Peyer's patch (tissue), 4 donors: Measurements from ENCODE around the gene IMPDH2. TPM values are rescaled to one million over a fixed set of nuclear protein-coding genes. Genes with fewer than 3 reads are reported as not detected.
A peak's percentile ranks its signal among the peaks of the same experiment; 100 is the strongest.

Experiments
- DNase-seq, 3 donors: peaks; one replicate each; pipeline ENCODE4 v3.0.0-alpha.2; 2017 to 2019
- H3K27ac ChIP-seq, 4 donors: fragments of 200-600 bp; sonication (generic); one replicate each; pipeline ENCODE4 v1.5.1; 2016 to 2019
- H3K27me3 ChIP-seq, 2 donors: fragments of 200-600 bp; sonication (generic); one replicate each; pipeline ENCODE4 v1.5.1; 2019
- H3K36me3 ChIP-seq, 3 donors: fragments of 200-600 bp; sonication (generic); one replicate each; pipeline ENCODE4 v1.5.1; 2016 to 2019
- H3K4me1 ChIP-seq, 4 donors: fragments of 200-600 bp; sonication (generic); one replicate each; pipeline ENCODE4 v1.5.1; 2016 to 2019
- H3K4me3 ChIP-seq, 4 donors: fragments of 200-600 bp; sonication (generic); 1 replicate in 3 of 4; 2 replicates in 1 of 4; pipeline ENCODE4 v1.5.1; 2016 to 2019; ENCODE audit warnings: mild to moderate bottlenecking in 1 of 4
- H3K9me3 ChIP-seq, 4 donors: fragments of 200-600 bp; sonication (generic); one replicate each; pipeline ENCODE4 v1.5.1; 2016 to 2019; ENCODE audit warnings: mild to moderate bottlenecking in 1 of 4
- POLR2A ChIP-seq, 2 donors: fragments of 450-650 bp; IDR thresholded peaks; one replicate each; pipeline ENCODE4 v1.5.1; 2017; ENCODE audit warnings: antibody characterized with exemption in 2 of 2, mild to moderate bottlenecking in 2 of 2, moderate library complexity in 2 of 2
- total RNA-seq, 4 donors: library from RNA; depleted of rRNA; stranded (reverse); fragments of >200 nt; gene quantifications; one replicate each; pipeline ENCODE4 v1.1.0, GENCODE V29; 2016
- TF ChIP-seq, protein P1 (sequence below), 6 experiments: fragments of 450-650 bp in 4 of 6; fragments of 200-600 bp in 2 of 6; sonication (generic) in 1 of 6; IDR thresholded peaks; one replicate each; pipeline ENCODE4 v1.5.1; 2017 to 2019; ENCODE audit warnings: antibody characterized with exemption in 6 of 6, mild to moderate bottlenecking in 3 of 6, moderate library complexity in 1 of 6

IMPDH2 gene
- 100 to 1,000 TPM in 1 of 4 donors, 10 to 100 TPM in 3; 58.8 to 149 (median 68.5) TPM for total RNA-seq

DNA sequence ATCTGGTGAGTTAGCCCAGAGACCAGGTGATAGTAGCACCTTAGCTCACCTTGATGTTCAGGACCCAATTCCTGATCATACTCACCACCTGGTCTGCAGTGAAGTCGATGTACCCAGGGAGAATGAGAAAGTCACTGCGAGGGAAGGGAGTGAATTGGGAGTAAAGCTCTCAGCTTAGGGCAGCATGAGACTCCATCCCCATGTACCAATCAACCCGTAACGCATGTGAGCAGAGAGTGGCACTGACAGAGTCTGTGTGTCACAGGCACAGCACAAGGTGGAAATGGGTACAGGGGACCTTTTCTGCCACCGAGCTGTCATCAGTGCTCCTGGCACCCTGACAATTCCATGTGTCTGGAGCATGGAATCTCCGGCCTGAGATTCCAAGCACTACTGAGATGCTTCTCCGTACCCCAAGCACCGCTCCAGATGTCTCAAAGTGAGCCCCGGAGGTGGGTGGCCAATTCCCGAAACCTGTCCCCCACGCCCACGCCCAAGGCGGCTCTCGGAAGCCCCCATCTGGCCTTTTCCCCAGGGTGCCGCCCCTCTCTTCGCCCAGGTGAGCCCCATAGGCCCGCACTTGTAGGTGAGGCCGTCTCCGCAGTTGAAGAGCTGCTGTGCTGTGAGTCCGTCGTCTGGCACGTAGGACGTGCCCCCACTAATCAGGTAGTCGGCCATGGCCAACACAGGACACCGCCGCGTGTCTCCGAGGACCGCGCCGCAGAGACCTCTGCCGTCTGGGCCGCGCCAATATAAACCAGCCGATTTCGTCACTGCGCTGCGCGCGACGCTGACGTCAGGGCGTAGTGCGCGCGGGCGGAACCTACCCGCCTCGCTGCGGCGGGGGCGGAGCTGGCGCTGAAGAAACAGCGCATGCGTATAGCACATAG lies at the start of gene IMPDH2:
Gene IMPDH2 (minus strand): TSS at position 726 of the 890 bp plus-strand sequence. CDS start 48 bp downstream, at position 678.
- H3K4me1 ChIP-seq, result peaks cover 0 to 15% (median 6%) of the 10 kb centered on the region in 4 donors
- H3K9me3 ChIP-seq, result no peaks in the 10 kb centered on the region
- H3K4me3 ChIP-seq, result peak within 1 kb of the TSS; percentile 52 to 74 (median 61)
- peaks cover 0 to 63% (median 0%) of the 10 kb centered on the region in 3 donors for H3K36me3 ChIP-seq
- peak within 1 kb of the TSS; percentile 82 to 93 (median 90) for H3K27ac ChIP-seq
- peak; percentile 95 to 98 for TF ChIP-seq POLR2A (IDR thresholded peaks at IDR 0.05)
- TF ChIP-seq, protein P1, sequence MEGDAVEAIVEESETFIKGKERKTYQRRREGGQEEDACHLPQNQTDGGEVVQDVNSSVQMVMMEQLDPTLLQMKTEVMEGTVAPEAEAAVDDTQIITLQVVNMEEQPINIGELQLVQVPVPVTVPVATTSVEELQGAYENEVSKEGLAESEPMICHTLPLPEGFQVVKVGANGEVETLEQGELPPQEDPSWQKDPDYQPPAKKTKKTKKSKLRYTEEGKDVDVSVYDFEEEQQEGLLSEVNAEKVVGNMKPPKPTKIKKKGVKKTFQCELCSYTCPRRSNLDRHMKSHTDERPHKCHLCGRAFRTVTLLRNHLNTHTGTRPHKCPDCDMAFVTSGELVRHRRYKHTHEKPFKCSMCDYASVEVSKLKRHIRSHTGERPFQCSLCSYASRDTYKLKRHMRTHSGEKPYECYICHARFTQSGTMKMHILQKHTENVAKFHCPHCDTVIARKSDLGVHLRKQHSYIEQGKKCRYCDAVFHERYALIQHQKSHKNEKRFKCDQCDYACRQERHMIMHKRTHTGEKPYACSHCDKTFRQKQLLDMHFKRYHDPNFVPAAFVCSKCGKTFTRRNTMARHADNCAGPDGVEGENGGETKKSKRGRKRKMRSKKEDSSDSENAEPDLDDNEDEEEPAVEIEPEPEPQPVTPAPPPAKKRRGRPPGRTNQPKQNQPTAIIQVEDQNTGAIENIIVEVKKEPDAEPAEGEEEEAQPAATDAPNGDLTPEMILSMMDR (IDR thresholded peaks at IDR 0.05), result peak in 4 of 6 experiments; percentile 15 to 36 (median 18)
- DNase-seq, result peak; percentile 93 to 97 (median 95)
- H3K27me3 ChIP-seq, result no peaks in the 10 kb centered on the region

DNA sequence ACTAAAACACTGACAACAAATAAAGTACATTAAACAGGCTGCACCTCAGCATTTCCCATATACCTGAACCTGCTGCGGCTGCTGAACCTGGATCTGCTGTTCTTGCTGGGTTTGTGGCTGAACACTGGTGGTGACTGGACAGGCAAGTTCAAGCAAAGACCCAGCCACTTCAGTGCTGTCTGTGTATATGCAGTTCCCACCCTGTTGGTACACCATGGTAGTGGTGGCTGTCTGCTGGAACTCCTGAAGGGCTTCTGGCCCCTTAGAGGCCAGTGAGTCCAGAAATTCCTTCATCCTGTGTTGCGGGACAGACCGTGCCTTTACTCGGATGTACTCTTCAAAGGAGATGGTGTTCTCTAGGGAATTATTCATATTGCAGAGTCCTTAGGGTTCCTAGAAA lies 47.4 kb upstream of the IMPDH2 start:
- H3K36me3 ChIP-seq, result peaks cover 0 to 61% (median 0%) of the 10 kb centered on the region in 3 donors
- no peak for DNase-seq
- H3K4me3 ChIP-seq, result no peak overlapping the region
- H3K9me3 ChIP-seq, result no peaks in the 10 kb centered on the region
- no peaks in the 10 kb centered on the region for H3K4me1 ChIP-seq
- H3K27ac ChIP-seq, result no peak overlapping the region
- H3K27me3 ChIP-seq, result no peaks in the 10 kb centered on the region
- TF ChIP-seq, protein P1 (IDR thresholded peaks at IDR 0.05), result no peak
- TF ChIP-seq POLR2A (IDR thresholded peaks at IDR 0.05), result no peak

DNA sequence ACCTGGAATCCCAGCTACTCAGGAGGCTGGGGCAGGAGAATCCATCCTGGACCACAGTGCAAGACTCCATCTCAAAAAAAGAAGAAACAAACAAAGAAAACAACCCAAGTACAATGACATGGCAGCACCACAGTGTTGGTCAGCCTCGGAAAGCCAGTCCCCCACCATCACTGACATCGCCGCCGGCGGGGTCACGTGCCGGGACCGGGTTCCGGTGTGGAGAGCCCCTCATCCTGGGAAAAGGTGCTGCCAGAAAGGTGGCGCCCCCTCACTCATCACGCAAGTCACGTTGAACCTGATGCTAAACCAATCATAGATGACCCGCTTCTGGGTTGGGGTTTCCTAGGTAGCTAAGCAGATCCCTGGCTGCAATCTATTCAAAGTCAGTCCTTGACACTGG lies 46.9 kb upstream of the IMPDH2 start:
- Histone ChIP-seq H3K36me3 (peaks cover 0 to 66% (median 0%) of the 10 kb centered on the region in 3 donors), H3K4me3 (no peak overlapping the region), H3K4me1 (no peaks in the 10 kb centered on the region), H3K27ac (no peak overlapping the region), H3K27me3 (no peaks in the 10 kb centered on the region), H3K9me3 (no peaks in the 10 kb centered on the region)
- TF ChIP-seq POLR2A (IDR thresholded peaks at IDR 0.05), result no peak
- TF ChIP-seq, protein P1 (IDR thresholded peaks at IDR 0.05), result no peak
- DNase-seq, result no peak

DNA sequence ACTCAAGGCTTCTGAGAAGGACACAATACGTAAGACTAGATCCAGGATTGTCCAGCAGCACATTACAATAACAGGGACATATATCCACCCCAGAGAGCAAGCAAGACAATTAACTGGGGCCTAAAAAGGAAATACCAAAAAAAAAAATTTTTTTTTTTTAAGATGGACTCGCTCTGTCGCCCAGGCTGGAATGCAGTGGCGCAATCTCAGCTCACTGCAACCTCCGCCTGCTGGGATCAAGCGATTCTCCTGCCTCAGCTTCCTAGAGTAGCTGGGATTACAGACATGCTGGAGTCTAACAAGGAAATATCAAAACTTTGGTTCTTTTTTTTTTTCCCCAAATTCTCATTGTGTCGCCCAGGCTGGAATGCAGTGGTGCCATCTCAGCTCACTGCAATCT lies 28.8 kb upstream of the IMPDH2 start:
- no peak overlapping the region for H3K27ac ChIP-seq
- no peak for DNase-seq
- H3K4me1 ChIP-seq, result no peaks in the 10 kb centered on the region
- H3K27me3 ChIP-seq, result no peaks in the 10 kb centered on the region
- H3K9me3 ChIP-seq, result no peaks in the 10 kb centered on the region
- no peak overlapping the region for H3K4me3 ChIP-seq
- TF ChIP-seq, protein P1 (IDR thresholded peaks at IDR 0.05), result no peak
- TF ChIP-seq POLR2A (IDR thresholded peaks at IDR 0.05), result no peak
- H3K36me3 ChIP-seq, result peaks cover 0 to 78% (median 0%) of the 10 kb centered on the region in 3 donors

DNA sequence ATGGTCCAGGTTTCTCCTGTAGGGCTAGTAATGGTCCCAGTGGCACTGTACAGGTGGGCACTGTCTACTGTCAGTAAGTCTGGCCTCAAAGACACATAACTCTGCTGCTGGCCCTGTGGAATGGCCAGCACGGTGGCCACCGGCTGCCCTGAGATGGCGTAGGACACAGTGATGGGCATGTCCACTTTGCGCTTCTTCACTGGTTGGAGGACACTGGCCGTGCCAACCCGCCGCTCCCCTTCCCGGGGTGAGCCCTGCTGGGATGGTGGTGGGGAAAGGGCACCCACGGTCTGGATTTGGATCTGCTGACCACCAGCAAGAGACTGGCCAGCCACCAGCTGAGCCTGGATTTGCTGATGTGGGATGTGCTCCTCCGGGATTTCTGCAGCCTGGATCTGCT lies 28.1 kb upstream of the IMPDH2 start:
- H3K36me3 ChIP-seq, result peaks cover 0 to 78% (median 0%) of the 10 kb centered on the region in 3 donors

More for the DNA sequence above, 28.1 kb upstream of the IMPDH2 start:
- Histone ChIP-seq H3K9me3 (no peaks in the 10 kb centered on the region), H3K4me3 (no peak overlapping the region), H3K27me3 (no peaks in the 10 kb centered on the region), H3K27ac (no peak overlapping the region), H3K4me1 (no peaks in the 10 kb centered on the region)
- no peak for DNase-seq
- TF ChIP-seq, protein P1 (IDR thresholded peaks at IDR 0.05), result no peak
- TF ChIP-seq POLR2A (IDR thresholded peaks at IDR 0.05), result no peak
